ENCODE measurements around the gene ACSM6.

ACSM6 gene

GRCh38 chr10:95241533-95241932 lies 47.5 kb downstream of the ACSM6 start:
- no peak for DNase-seq (ENCODE audit: low read depth, low spot score)
- H3K4me3 ChIP-seq (ENCODE audit: low read length), result no peak overlapping the region

GRCh38 chr10:95242581-95243317 lies 48.7 kb downstream of the ACSM6 start:
- DNase-seq (ENCODE audit: low read depth, low spot score), result no peak
- H3K4me3 ChIP-seq (ENCODE audit: low read length), result no peak overlapping the region

- H3K4me3 ChIP-seq (ENCODE audit: low read length), result no peak overlapping the region
- DNase-seq (ENCODE audit: low read depth, low spot score), result no peak
Measured at GRCh38 chr10:95243318-95243617, 49.2 kb downstream of the ACSM6 start.

- DNase-seq (ENCODE audit: low read depth, low spot score), result no peak
Measured at GRCh38 chr10:95244152-95244551, 50.1 kb downstream of the ACSM6 start.

GRCh38 chr10:95245425-95246055 lies 51.5 kb downstream of the ACSM6 start:
- DNase-seq (ENCODE audit: low read depth, low spot score), result peak; percentile 36

More at GRCh38 chr10:95244152-95244551, 50.1 kb downstream of the ACSM6 start:
- no peak overlapping the region for H3K4me3 ChIP-seq (ENCODE audit: low read length)

GRCh38 chr10:95246582-95247051 lies 52.6 kb downstream of the ACSM6 start:
- DNase-seq (ENCODE audit: low read depth, low spot score), result peak; percentile 71
- no peak overlapping the region for H3K4me3 ChIP-seq (ENCODE audit: low read length)

More at GRCh38 chr10:95245425-95246055, 51.5 kb downstream of the ACSM6 start:
- no peak overlapping the region for H3K4me3 ChIP-seq (ENCODE audit: low read length)

- DNase-seq (ENCODE audit: low read depth, low spot score), result no peak
- H3K4me3 ChIP-seq (ENCODE audit: low read length), result no peak overlapping the region
Measured at GRCh38 chr10:95247200-95247880, 53.3 kb downstream of the ACSM6 start.

- no peak overlapping the region for H3K4me3 ChIP-seq (ENCODE audit: low read length)
- DNase-seq (ENCODE audit: low read depth, low spot score), result no peak
Measured at GRCh38 chr10:95247881-95248583, 54.0 kb downstream of the ACSM6 start.

- no peak for DNase-seq (ENCODE audit: low read depth, low spot score)
- H3K4me3 ChIP-seq (ENCODE audit: low read length), result no peak overlapping the region
Measured at GRCh38 chr10:95248989-95249388, 55.0 kb downstream of the ACSM6 start.

- H3K4me3 ChIP-seq (ENCODE audit: low read length), result no peak overlapping the region
- DNase-seq (ENCODE audit: low read depth, low spot score), result no peak
Measured at GRCh38 chr10:95249467-95249866, 55.4 kb downstream of the ACSM6 start.

- H3K4me3 ChIP-seq (ENCODE audit: low read length), result no peak overlapping the region
- DNase-seq (ENCODE audit: low read depth, low spot score), result no peak
Measured at GRCh38 chr10:95250856-95251255, 56.8 kb downstream of the ACSM6 start.

- no peak overlapping the region for H3K4me3 ChIP-seq (ENCODE audit: low read length)
- no peak for DNase-seq (ENCODE audit: low read depth, low spot score)
Measured at GRCh38 chr10:95253007-95253406, 59.0 kb downstream of the ACSM6 start.

- H3K4me3 ChIP-seq (ENCODE audit: low read length), result no peak overlapping the region
- no peak for DNase-seq (ENCODE audit: low read depth, low spot score)
Measured at GRCh38 chr10:95253686-95254085, 59.6 kb downstream of the ACSM6 start.

GRCh38 chr10:95254629-95255028 lies 60.6 kb downstream of the ACSM6 start:
- no peak for DNase-seq (ENCODE audit: low read depth, low spot score)
- no peak overlapping the region for H3K4me3 ChIP-seq (ENCODE audit: low read length)

GRCh38 chr10:95256268-95256667 lies 62.2 kb downstream of the ACSM6 start:
- no peak overlapping the region for H3K4me3 ChIP-seq (ENCODE audit: low read length)
- no peak for DNase-seq (ENCODE audit: low read depth, low spot score)

- no peak overlapping the region for H3K4me3 ChIP-seq (ENCODE audit: low read length)
- DNase-seq (ENCODE audit: low read depth, low spot score), result no peak
Measured at GRCh38 chr10:95257849-95258248, 63.8 kb downstream of the ACSM6 start.

GRCh38 chr10:95260397-95260881 lies 66.4 kb downstream of the ACSM6 start:
- DNase-seq (ENCODE audit: low read depth, low spot score), result no peak

GRCh38 chr10:95260909-95261552 lies 67.0 kb downstream of the ACSM6 start:
- DNase-seq (ENCODE audit: low read depth, low spot score), result no peak
- no peak overlapping the region for H3K4me3 ChIP-seq (ENCODE audit: low read length)

More at GRCh38 chr10:95260397-95260881, 66.4 kb downstream of the ACSM6 start:
- H3K4me3 ChIP-seq (ENCODE audit: low read length), result no peak overlapping the region

GRCh38 chr10:95261926-95262325 lies 67.9 kb downstream of the ACSM6 start:
- no peak for DNase-seq (ENCODE audit: low read depth, low spot score)
- no peak overlapping the region for H3K4me3 ChIP-seq (ENCODE audit: low read length)
